ENCODE results near the gene AKNA. TPM values are rescaled to one million over a fixed set of nuclear protein-coding genes. Genes with fewer than 3 reads are reported as not detected.

AKNA gene
- total RNA-seq, 2 donors from 2014 or later = 12.2 to 15.4 TPM

DNA sequence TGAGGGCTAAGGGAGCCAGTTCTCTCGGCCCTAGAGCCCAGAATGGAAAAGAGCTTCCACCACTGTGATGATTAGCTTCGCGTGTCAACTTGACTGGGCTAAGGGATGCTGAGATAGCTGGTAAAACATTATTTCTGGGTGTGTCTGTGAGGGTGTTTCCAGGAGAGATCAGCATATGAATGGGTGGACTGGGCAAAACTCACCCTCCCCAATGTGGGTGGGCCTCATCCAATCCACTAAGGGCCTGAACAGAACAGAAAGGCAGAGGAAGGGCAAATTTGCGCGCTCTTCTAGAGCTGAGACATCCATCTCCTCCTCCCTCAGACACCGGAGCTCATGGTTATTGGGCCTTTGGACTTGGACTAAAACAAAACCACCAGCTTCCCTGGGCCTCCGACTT is 20.9 kb upstream of the AKNA start:
- no peak overlapping the region for H3K27ac ChIP-seq (ENCODE audit: low read depth, low read length)
- no peak overlapping the region for H3K4me3 ChIP-seq (ENCODE audit: low read length)
- DNase-seq = no peak
- no peaks in the 10 kb centered on the region for H3K9me3 Mint-ChIP-seq
- H3K27ac Mint-ChIP-seq = no peak overlapping the region
- H3K27me3 ChIP-seq (ENCODE audit: control insufficient read depth, insufficient read depth, low read length, poor library complexity, severe bottlenecking) = no peaks in the 10 kb centered on the region
- 77 to 90% methylated on average over 4 to 7 of the region's 7 CpGs for WGBS, 2 experiments (ENCODE audit: insufficient coverage in 1 of 2, insufficient read length in 1 of 2)
- H3K4me1 Mint-ChIP-seq = peaks cover 26% of the 10 kb centered on the region
- peaks cover 7% of the 10 kb centered on the region for H3K4me1 ChIP-seq (ENCODE audit: control insufficient read depth, insufficient read depth, low read length)
- H3K27me3 Mint-ChIP-seq (ENCODE audit: insufficient read depth) = no peaks in the 10 kb centered on the region
- no peaks in the 10 kb centered on the region for H3K9me3 ChIP-seq (ENCODE audit: control insufficient read depth, low read length)
- no peak overlapping the region for H3K4me3 Mint-ChIP-seq
- no peaks in the 10 kb centered on the region for H3K36me3 ChIP-seq (ENCODE audit: control insufficient read depth, insufficient read depth, low read length)
- no peak overlapping the region for H3K9ac ChIP-seq (ENCODE audit: extremely low read depth, low read length, poor library complexity, severe bottlenecking)
- no peaks in the 10 kb centered on the region for H3K36me3 Mint-ChIP-seq (ENCODE audit: low read depth)
- TF ChIP-seq, protein P1, sequence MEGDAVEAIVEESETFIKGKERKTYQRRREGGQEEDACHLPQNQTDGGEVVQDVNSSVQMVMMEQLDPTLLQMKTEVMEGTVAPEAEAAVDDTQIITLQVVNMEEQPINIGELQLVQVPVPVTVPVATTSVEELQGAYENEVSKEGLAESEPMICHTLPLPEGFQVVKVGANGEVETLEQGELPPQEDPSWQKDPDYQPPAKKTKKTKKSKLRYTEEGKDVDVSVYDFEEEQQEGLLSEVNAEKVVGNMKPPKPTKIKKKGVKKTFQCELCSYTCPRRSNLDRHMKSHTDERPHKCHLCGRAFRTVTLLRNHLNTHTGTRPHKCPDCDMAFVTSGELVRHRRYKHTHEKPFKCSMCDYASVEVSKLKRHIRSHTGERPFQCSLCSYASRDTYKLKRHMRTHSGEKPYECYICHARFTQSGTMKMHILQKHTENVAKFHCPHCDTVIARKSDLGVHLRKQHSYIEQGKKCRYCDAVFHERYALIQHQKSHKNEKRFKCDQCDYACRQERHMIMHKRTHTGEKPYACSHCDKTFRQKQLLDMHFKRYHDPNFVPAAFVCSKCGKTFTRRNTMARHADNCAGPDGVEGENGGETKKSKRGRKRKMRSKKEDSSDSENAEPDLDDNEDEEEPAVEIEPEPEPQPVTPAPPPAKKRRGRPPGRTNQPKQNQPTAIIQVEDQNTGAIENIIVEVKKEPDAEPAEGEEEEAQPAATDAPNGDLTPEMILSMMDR (conservative IDR thresholded peaks at IDR 0.05) = no peak

DNA sequence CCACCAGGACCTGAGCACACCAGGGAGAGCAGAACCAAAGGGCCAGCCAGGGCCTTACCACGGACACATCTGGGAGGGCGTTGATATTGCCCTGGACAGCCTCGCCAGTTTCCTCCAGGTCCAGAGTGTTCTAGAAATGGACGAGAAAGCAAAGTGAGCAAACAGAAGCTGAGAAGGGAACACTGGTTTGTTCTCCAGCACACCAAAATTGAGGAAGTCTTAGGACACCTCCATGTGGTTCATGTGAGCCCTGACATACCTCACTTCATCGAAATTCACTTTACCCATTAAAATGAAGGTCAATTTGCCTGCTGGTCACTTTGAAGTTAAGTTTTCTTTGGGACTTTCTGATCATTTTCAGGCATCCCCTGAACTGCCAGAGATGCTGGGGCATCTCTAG is 20.1 kb upstream of the AKNA start:
- H3K27ac ChIP-seq (ENCODE audit: low read depth, low read length) = no peak overlapping the region
- H3K4me1 ChIP-seq (ENCODE audit: control insufficient read depth, insufficient read depth, low read length) = peaks cover 7% of the 10 kb centered on the region
- no peaks in the 10 kb centered on the region for H3K27me3 ChIP-seq (ENCODE audit: control insufficient read depth, insufficient read depth, low read length, poor library complexity, severe bottlenecking)
- DNase-seq = no peak
- no peak overlapping the region for H3K9ac ChIP-seq (ENCODE audit: extremely low read depth, low read length, poor library complexity, severe bottlenecking)
- no peaks in the 10 kb centered on the region for H3K27me3 Mint-ChIP-seq (ENCODE audit: insufficient read depth)
- H3K27ac Mint-ChIP-seq = no peak overlapping the region
- no peak overlapping the region for H3K4me3 ChIP-seq (ENCODE audit: low read length)
- TF ChIP-seq, protein P1 (conservative IDR thresholded peaks at IDR 0.05) = no peak
- no peaks in the 10 kb centered on the region for H3K36me3 ChIP-seq (ENCODE audit: control insufficient read depth, insufficient read depth, low read length)
- 85 to 88% methylated on average over 5 of the region's 5 CpGs for WGBS, 2 experiments (ENCODE audit: insufficient coverage in 1 of 2, insufficient read length in 1 of 2)
- H3K9me3 ChIP-seq (ENCODE audit: control insufficient read depth, low read length) = no peaks in the 10 kb centered on the region
- H3K4me3 Mint-ChIP-seq = no peak overlapping the region
- no peaks in the 10 kb centered on the region for H3K9me3 Mint-ChIP-seq
- H3K36me3 Mint-ChIP-seq (ENCODE audit: low read depth) = no peaks in the 10 kb centered on the region
- H3K4me1 Mint-ChIP-seq = peaks cover 19% of the 10 kb centered on the region

DNA sequence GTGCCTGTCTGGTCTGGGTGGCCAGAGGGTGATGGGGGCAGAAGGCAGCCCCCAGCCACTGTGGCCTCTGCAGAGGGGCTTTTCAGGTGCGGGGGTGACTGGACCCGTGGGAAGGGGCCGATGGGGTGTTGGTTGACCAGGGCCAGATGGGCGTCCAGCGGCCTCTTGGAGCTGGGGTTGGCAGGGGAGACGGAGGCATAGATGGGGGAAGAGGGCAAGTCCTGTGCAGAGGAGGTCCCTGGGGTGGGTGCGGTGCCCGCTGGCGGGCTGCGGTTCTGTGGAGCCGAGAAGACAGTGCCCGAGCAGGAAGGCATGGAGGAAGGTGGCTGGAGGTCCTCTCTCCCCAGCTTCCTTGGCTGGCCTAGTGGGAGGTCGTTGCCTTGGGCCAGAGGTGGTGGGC is 18.7 kb upstream of the AKNA start:
- Histone ChIP-seq H3K27me3 (ENCODE audit: control insufficient read depth, insufficient read depth, low read length, poor library complexity, severe bottlenecking) (no peaks in the 10 kb centered on the region), H3K4me3 (ENCODE audit: low read length) (no peak overlapping the region), H3K4me1 (ENCODE audit: control insufficient read depth, insufficient read depth, low read length) (peaks cover 7% of the 10 kb centered on the region), H3K9me3 (ENCODE audit: control insufficient read depth, low read length) (no peaks in the 10 kb centered on the region), H3K36me3 (ENCODE audit: control insufficient read depth, insufficient read depth, low read length) (no peaks in the 10 kb centered on the region), H3K27ac (ENCODE audit: low read depth, low read length) (no peak overlapping the region), H3K9ac (ENCODE audit: extremely low read depth, low read length, poor library complexity, severe bottlenecking) (no peak overlapping the region)
- Mint-ChIP-seq H3K4me3 (no peak overlapping the region), H3K9me3 (no peaks in the 10 kb centered on the region), H3K36me3 (ENCODE audit: low read depth) (no peaks in the 10 kb centered on the region), H3K4me1 (peaks cover 19% of the 10 kb centered on the region), H3K27ac (no peak overlapping the region), H3K27me3 (ENCODE audit: insufficient read depth) (no peaks in the 10 kb centered on the region)
- TF ChIP-seq, protein P1 (conservative IDR thresholded peaks at IDR 0.05) = no peak
- 90 to 96% methylated on average over 4 to 13 of the region's 13 CpGs for WGBS, 2 experiments (ENCODE audit: insufficient coverage in 1 of 2, insufficient read length in 1 of 2)
- no peak for DNase-seq
